HG03135 (cell line): ENCODE measurements around the gene HLA-B.
A peak's percentile ranks its signal among the peaks of the same experiment; 100 is the strongest.
"Not testable (repeated sequence)": the region's sequence is repeated elsewhere in the genome, so short reads cannot be mapped to it uniquely, and the experiment has no call there.

Experiments
- ATAC-seq: cut with Tn5 transposase; IDR thresholded peaks from one replicate; pipeline ENCODE4 v1.9.1; 2021; ENCODE audit warnings: mild to moderate bottlenecking, moderate library complexity; ENCODE audit not compliant: unreplicated experiment

Gene HLA-B

GRCh38 chr6:31385041-31385440 is 28.1 kb upstream of the HLA-B start:
- ATAC-seq: no peak

DNA sequence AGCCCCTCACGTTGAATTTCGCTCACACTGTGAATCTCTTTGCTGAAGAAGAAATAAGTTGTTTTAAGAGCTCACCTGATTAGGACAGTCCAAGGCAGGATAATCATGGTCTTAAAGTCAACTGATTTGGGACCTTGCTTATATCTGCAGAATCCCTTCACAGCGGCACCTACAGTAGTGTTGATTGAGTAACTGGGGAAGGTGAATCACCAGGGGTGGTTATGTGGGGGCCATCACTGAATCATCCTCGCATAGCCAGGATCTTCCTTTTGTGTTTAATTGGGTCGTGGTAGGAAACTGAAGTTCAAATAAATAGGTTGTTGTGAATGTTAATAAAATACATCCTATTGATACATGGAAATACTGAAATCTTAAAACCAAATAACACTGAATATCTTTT is 26.2 kb upstream of the HLA-B start:
- no peak for ATAC-seq

DNA sequence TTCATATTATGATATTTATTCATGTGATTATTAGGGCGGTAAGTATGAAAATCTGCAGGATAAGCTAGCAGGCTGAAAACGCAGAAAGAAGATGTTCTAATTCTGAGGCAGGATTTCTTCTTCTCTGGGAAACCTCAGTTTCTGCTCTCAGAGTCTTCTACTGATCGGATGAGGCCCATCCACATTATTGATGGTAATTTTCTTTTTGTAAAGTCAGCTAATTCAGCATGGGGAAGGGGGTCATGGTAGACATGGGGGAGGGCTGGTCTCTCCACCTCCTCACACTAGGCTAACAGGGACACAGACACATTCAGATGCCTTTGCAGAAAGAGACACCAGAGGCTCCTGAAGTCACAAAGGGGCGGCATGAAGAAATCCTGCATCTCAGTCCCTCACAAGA is 24.7 kb upstream of the HLA-B start:
- no peak for ATAC-seq

DNA sequence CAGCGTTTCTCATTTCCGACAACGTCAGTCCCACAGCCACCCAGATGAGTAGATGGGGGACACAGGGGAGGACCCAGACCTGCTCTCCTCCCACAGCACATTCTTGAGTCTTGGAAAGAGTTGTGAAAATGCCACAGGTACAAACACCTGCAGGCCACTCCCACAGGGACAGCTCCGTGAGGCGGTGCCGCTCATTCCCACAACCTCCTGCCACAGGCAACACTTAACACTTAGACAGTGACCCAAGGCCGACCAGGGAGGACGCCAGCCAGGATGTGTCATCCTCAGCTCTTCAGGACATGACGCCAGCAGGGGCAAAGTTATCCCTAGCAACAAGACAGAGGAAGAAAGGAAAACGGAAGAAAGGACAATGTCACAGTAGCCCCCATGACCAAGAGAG is 22.9 kb upstream of the HLA-B start:
- ATAC-seq: no peak

- no peak for ATAC-seq
Measured at GRCh38 chr6:31378721-31379103, 21.7 kb upstream of the HLA-B start.

DNA sequence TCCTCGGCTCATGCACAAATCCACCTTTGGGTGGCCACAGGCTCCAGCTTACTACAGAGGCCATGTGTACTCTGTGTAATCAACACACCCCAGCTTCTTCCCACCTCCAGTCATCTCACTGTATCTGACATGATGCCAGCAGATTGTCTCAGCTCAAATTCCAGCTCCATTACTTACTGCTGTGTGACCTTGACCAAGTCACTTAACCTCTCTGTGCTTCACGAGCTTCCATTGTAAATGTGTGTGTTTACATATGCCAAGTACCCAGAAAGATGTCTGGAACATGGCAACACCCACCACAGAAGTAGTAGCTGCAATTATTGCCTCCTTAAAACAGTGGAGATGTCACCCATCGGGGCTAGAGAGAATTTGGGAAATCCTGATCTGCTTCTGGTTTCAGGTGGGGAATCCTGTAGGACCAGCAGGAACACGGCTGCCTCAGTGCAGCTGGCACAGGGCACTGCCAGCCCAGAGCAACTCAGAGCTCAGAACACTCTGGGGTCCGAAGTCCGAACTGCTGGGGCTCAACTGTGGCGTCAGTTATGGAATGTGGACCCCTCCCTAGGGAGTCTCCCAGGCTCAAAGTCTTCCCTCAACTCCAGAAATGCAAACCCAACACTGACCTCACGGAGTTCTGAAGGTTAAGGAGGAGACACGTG is 21.2 kb upstream of the HLA-B start:
- no peak for ATAC-seq

DNA sequence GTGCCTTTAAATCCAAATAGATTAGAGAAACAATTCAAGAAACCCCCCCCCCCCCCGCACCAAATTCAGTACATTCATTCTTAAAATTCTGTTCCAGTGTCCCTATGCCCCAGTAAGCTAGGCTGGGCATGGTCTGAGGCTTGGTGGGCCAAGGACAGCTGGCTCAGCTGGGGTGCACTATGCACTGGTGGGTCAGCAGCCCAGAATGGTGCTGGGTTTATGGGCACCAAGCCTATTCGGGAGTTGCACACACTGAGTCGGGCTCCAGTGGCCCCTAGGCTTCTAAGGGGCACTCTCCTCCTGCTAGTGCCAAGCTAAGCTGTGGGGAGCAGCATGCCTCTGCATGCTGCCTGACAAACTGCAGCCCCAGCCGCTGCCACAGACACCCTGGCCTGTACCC is 20.1 kb upstream of the HLA-B start:
- no peak for ATAC-seq

- ATAC-seq: no peak
Measured at GRCh38 chr6:31375699-31376098, 18.7 kb upstream of the HLA-B start.

DNA sequence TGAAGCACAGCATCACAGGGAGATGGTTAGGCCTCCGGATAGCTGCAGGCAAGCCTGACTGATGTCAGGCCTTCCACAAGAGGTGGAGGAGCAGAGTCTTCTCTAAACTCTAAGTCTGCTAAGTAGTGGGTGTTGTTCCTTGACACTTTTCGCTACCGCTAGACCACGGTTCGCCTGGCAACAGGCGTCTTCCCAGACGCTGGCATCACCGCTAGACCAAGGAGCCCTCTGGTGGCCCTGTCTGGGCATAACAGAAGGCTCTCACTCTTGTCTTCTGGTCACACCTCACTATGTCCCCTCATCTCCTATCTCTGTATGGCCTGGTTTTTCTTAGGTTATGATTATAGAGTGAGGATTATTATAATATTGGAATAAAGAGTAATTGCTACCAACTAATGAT is 17.1 kb upstream of the HLA-B start:
- ATAC-seq: not testable (repeated sequence)

DNA sequence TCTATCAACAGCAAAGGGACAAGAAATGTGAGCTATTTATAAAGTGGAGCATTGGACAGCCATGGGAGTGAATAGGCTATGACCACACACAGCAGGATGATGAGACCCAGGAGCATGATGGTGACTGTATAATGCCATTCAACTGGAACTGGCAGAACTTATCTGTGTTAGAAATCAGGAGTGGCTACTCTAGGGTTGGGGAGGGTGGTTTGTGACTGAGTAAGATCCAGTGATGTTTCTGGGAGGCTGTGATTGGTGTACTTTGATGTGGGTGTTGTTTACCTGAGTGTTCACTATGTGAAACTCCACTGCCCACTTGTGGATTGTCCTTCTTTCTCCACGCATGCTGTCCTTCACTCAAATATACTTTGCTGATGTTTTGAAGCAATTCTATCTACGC is 11.5 kb upstream of the HLA-B start:
- ATAC-seq: no peak

DNA sequence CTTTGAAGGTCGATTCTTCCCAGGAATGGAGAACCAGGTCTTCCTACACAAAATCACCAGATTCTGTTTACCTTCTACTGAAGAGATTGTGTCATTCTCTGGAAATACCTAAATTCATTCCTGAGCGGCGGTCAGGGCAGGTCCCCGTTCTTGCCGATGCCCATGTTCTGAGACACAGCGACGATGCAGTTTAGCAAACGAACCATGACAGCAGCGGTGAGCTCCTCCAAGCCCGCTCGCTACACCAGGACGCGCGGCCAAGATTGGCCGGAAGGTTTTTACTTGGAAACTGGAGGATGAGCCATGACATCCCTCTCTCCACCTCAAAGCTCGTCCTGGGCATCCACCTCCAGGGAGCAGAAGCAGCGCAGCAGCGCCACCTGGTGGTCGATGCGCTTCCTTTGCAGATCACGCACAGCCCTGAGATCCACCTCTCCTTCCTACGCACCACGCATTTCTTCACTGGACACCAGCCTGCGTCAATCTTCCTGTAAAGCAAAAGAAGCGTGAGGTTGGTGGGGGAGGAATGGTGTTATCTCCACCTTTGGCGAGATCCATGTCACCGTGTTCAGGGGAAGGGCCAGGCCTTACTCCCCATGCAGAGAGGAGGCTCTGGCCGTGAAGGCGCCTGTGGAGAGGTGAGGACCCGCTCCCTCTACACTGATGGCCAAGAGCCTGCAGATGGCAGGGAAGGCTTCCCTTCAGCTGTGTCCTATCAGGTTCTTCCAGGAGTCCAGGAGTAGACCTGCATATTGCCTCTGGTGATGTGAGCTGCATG is 9.9 kb upstream of the HLA-B start:
- peak; percentile 82 for ATAC-seq

DNA sequence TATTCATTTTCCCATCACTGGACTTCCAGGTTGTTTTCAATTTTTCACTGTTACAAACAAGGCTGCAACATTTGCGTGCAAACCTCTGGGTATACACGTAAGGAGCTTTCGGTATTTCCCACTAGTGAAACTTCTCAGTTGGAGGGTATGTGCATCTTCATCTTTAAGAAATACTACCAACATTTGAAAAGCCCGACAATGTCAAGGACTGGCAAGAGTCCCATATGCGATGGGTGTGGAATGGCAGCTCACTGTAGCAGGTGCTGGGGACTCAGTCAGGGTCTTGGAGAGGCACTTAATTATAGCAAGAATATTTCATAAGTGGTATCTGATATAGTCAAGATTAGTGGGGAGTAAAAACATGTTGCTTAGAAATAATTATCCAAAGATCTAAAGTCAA is 8.9 kb upstream of the HLA-B start:
- ATAC-seq: no peak

DNA sequence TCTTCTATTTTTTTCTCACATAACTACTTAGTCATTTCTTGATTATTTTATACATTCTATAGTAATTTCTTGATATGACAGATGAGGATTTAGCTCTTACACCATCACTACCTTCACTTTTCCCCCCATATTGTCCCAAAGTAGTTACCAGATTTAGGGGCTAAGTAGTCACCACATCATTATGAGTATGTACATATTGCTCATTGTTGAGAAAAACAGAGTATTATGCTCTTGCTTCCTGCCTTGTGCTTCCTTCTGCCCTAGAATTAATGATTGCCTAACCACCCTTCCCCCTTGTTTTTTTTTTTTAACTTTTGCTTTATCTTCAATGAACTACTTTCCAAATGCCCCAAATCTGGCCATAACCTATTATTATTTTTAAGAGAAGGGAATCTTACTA is 6.8 kb upstream of the HLA-B start:
- no peak for ATAC-seq

DNA sequence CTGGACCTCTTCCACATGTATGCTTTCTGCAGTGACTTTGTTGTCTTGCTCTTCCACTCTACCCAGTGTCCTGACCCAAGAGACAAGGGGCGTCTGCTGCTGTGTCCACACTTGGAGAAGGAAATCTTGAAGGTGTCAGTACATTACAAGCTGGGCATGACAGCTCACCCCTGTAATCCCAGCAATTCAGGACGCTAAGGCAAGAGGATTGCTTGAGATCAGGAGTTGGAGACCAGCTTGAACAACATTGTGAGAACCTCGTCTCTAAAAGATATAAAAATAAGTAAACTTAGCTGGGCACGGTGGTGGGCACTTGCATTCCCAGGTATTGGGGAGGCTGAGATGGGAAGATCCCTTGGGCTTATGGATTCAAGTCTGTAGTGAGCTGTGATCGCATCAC is 5.8 kb upstream of the HLA-B start:
- no peak for ATAC-seq

- ATAC-seq: no peak
Measured at GRCh38 chr6:31359581-31359980, 2.6 kb upstream of the HLA-B start.

GRCh38 chr6:31358302-31358701 is 1.3 kb upstream of the HLA-B start:
- ATAC-seq: no peak

DNA sequence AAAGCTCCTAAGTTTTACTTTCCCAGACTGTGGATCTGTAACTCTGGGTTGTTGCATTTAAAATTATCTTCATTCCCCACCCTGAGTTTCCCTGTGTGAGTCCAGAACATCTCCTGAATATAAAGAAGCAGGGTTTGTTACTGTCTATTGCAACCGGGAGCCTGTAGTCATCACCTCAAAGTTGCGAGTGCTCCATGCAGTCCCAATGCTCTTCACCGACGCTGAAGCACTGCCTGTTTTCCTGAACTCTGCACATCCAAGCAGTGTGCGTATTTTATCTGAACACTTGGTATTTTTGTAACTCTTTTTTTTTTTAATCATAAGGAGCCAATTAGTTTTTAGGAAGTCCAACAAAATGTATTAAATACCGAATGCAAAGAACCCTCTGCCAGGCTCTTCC is 907 bp upstream of the HLA-B start:
- ATAC-seq: no peak

DNA sequence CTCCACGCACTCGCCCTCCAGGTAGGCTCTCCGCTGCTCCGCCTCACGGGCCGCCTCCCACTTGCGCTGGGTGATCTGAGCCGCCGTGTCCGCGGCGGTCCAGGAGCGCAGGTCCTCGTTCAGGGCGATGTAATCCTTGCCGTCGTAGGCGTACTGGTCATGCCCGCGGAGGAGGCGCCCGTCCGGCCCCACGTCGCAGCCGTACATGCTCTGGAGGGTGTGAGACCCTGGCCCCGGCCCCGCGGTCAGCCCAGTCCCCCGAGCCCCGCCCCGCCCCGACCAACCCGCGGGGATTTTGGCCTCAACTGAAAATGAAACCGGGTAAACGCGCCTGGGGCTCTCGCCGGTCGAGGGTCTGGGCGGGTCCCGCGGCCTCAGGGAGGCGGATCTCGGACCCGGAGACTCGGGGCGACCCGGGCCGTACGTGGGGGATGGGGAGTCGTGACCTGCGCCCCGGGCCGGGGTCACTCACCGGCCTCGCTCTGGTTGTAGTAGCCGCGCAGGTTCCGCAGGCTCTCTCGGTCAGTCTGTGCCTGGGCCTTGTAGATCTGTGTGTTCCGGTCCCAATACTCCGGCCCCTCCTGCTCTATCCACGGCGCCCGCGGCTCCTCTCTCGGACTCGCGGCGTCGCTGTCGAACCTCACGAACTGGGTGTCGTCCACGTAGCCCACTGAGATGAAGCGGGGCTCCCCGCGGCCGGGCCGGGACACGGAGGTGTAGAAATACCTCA is 598 bp downstream of the HLA-B start:
- ATAC-seq: no peak

DNA sequence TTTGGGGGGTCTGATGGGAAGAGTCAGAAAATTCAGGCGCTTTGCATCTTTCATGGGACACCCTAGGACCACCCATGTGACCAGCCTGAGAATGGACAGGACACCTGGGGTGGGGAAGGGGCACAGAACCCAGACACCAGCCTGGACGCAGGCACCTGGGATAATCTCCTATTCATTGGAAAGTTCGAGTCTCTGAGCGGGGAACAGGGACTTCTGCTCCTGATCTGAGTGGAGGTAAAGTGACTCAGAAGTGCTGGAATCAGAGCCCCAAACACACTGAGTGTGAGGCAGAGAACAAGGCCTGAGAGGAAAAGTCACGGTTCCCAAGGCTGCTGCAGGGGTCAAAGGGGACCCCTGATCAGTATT is 1.4 kb downstream of the HLA-B start:
- ATAC-seq: no peak

DNA sequence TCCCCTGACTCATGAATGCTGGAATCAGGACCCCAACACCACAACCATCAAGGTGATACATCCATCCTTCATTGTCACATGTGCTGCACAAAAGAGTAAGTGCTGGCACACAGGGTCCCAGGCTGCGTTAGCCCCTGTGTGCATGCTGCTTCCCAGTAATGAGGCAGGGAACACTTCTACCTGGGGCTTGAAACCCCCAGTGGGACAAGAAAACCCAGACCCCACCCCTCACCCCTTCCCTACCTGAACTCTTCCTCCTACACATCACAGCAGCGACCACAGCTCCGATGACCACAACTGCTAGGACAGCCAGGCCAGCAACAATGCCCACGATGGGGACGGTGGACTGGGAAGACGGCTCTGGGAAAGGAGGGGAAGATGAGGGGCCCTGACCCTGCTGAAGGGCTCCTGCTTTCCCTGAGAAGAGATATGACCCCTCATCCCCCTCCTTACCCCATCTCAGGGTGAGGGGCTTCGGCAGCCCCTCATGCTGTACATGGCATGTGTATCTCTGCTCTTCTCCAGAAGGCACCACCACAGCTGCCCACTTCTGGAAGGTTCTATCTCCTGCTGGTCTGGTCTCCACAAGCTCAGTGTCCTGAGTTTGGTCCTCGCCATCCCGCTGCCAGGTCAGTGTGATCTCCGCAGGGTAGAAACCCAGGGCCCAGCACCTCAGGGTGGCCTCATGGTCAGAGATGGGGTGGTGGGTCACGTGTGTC is 2.0 kb downstream of the HLA-B start:
- no peak for ATAC-seq

GRCh38 chr6:31354158-31354863 is 2.7 kb downstream of the HLA-B start:
- no peak for ATAC-seq
